Vagina (tissue), 2 donors: Measurements from ENCODE around the gene NHP2.

Experiments
- CTCF ChIP-seq, 3 experiments: fragments of 450-650 bp in 2 of 3; fragments of 200-600 bp in 1 of 3; sonication (generic) in 1 of 3; IDR thresholded peaks; one replicate each; pipeline ENCODE4 v1.5.1; 2017 to 2019; ENCODE audit warnings: antibody characterized with exemption in 3 of 3, mild to moderate bottlenecking in 2 of 3, moderate library complexity in 2 of 3
- POLR2A ChIP-seq, 2 donors: fragments of 450-650 bp; IDR thresholded peaks; one replicate each; pipeline ENCODE4 v1.6.1; 2017; ENCODE audit warnings: antibody characterized with exemption in 2 of 2, mild to moderate bottlenecking in 2 of 2, moderate library complexity in 2 of 2
- POLR2AphosphoS5 ChIP-seq, 2 donors: sonication (generic); formaldehyde crosslinking; IDR thresholded peaks; one replicate each; pipeline ENCODE4 v1.9.0; 2017; ENCODE audit warnings: antibody characterized with exemption in 2 of 2, mild to moderate bottlenecking in 2 of 2, low read depth in 1 of 2; ENCODE audit not compliant: insufficient read depth in 1 of 2

DNA sequence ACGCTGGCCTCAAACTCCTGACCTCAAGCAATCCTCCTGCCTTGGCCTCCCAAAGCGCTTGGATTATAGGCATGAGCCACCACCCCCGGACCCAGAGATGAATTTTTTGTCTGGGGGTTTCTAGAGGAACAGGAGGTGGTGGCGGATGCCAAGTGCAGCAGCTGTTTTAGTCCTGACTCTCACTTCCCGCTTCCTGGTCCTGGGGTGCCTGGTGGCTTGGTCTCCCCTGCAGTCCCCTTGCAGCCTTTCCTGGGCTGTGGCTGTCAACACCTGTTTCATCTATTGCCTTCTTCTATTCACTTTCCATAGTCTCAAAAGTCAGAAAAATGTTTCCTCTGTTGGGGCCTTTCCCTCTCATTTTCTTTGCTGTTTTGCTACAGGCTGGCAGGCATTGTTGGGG, 6.5 kb upstream of the NHP2 start:
- TF ChIP-seq CTCF (IDR thresholded peaks at IDR 0.05): no peak
- TF ChIP-seq POLR2A (IDR thresholded peaks at IDR 0.05): no peak
- TF ChIP-seq POLR2AphosphoS5 (IDR thresholded peaks at IDR 0.05; ENCODE audit: insufficient read depth in 1 of 2, low read depth in 1 of 2): no peak
